H9 (cell line): ENCODE results near the gene KCNMB1. TPM values are rescaled to one million over a fixed set of nuclear protein-coding genes. Genes with fewer than 3 reads are reported as not detected.

ENCODE experiments used
- DNase-seq: peaks from one replicate; pipeline ENCODE4 v3.0.0-alpha.2; 2017
- H2AFZ ChIP-seq: one replicate; pipeline ENCODE4 v1.6.1; 2013; ENCODE audit warnings: mild to moderate bottlenecking, low read length, control low read depth, moderate library complexity
- H2AK5ac ChIP-seq: 2 replicates; pipeline ENCODE4 v1.6.1; 2013; ENCODE audit warnings: low read length, control low read depth, mixed read lengths; ENCODE audit not compliant: insufficient read length
- H2BK120ac ChIP-seq: one replicate; pipeline ENCODE4 v1.6.1; 2013; ENCODE audit warnings: low read depth, mild to moderate bottlenecking, low read length, control low read depth, inconsistent platforms; ENCODE audit not compliant: poor library complexity, severe bottlenecking
- H2BK12ac ChIP-seq: 2 replicates; pipeline ENCODE4 v1.6.1; 2013; ENCODE audit warnings: low read length, control low read depth, mixed read lengths, low read depth; ENCODE audit not compliant: insufficient read length
- H2BK15ac ChIP-seq: 2 replicates; pipeline ENCODE4 v1.6.1; 2013; ENCODE audit warnings: low read depth, low read length, control low read depth
- H2BK20ac ChIP-seq: one replicate; pipeline ENCODE4 v1.6.1; 2013; ENCODE audit warnings: low read depth, mild to moderate bottlenecking, low read length, control low read depth, inconsistent platforms; ENCODE audit not compliant: poor library complexity, severe bottlenecking
- H2BK5ac ChIP-seq: 2 replicates; pipeline ENCODE4 v1.6.1; 2013; ENCODE audit warnings: low read length, control low read depth, mixed read lengths; ENCODE audit not compliant: insufficient read length
- H3K14ac ChIP-seq: 2 replicates; pipeline ENCODE4 v1.6.1; 2013; ENCODE audit warnings: low read length, control low read depth; ENCODE audit not compliant: insufficient read depth
- H3K18ac ChIP-seq: 2 replicates; pipeline ENCODE4 v1.6.1; 2013; ENCODE audit warnings: low read depth, mild to moderate bottlenecking, mixed read lengths, low read length, control low read depth; ENCODE audit not compliant: insufficient read length
- H3K23ac ChIP-seq: 2 replicates; pipeline ENCODE4 v1.6.1; 2013; ENCODE audit warnings: low read length, control low read depth, mixed read lengths, low read depth; ENCODE audit not compliant: insufficient read length
- H3K23me2 ChIP-seq: 2 replicates; pipeline ENCODE4 v1.6.1; 2013; ENCODE audit warnings: low read depth, mild to moderate bottlenecking, mixed read lengths, low read length, control low read depth; ENCODE audit not compliant: insufficient read length, poor library complexity, severe bottlenecking
- H3K27ac ChIP-seq: 2 replicates; pipeline ENCODE4 v1.5.1; 2013; ENCODE audit warnings: low read length, control low read depth, mixed read lengths, low read depth; ENCODE audit not compliant: insufficient read length
- H3K27me3 ChIP-seq: 2 replicates; pipeline ENCODE4 v1.6.1; 2013; ENCODE audit warnings: low read length, control low read depth, inconsistent platforms; ENCODE audit not compliant: insufficient read depth
- H3K4ac ChIP-seq: 2 replicates; pipeline ENCODE4 v1.6.1; 2013; ENCODE audit warnings: low read depth, mild to moderate bottlenecking, control low read depth, inconsistent platforms, low read length, moderate library complexity
- H3K4me1 ChIP-seq: 2 replicates; pipeline ENCODE4 v1.6.1; 2013; ENCODE audit warnings: low read length, control low read depth, inconsistent platforms; ENCODE audit not compliant: insufficient read depth
- H3K4me2 ChIP-seq: 2 replicates; pipeline ENCODE4 v1.6.1; 2013; ENCODE audit warnings: low read length, control low read depth, mixed read lengths; ENCODE audit not compliant: insufficient read length, insufficient read depth
- H3K56ac ChIP-seq: 2 replicates; pipeline ENCODE4 v1.6.1; 2013; ENCODE audit warnings: low read depth, mild to moderate bottlenecking, mixed read lengths, low read length, control low read depth; ENCODE audit not compliant: insufficient read length
- H3K79me1 ChIP-seq: 2 replicates; pipeline ENCODE4 v1.6.1; 2013; ENCODE audit warnings: low read depth, mild to moderate bottlenecking, moderate library complexity, low read length, control low read depth, inconsistent platforms; ENCODE audit not compliant: insufficient read depth, poor library complexity, severe bottlenecking
- H3K79me2 ChIP-seq: 2 replicates; pipeline ENCODE4 v1.6.1; 2013; ENCODE audit warnings: low read length, control low read depth, inconsistent platforms; ENCODE audit not compliant: insufficient read depth
- H3K9ac ChIP-seq: 2 replicates; pipeline ENCODE4 v1.6.1; 2013; ENCODE audit warnings: low read length, control low read depth, mixed read lengths; ENCODE audit not compliant: insufficient read length; ENCODE audit errors: extremely low read depth
- H3K9me3 ChIP-seq: one replicate; pipeline ENCODE4 v1.6.1; 2013; ENCODE audit warnings: low read depth, low read length, inconsistent platforms; ENCODE audit not compliant: control insufficient read depth
- H3T11ph ChIP-seq: one replicate; pipeline ENCODE4 v1.6.1; 2013; ENCODE audit warnings: mild to moderate bottlenecking, low read length, control low read depth, inconsistent platforms
- H4K20me1 ChIP-seq: one replicate; pipeline ENCODE4 v1.6.1; 2013; ENCODE audit not compliant: control insufficient read depth, insufficient read length, insufficient read depth
- H4K5ac ChIP-seq: 2 replicates; pipeline ENCODE4 v1.6.1; 2013; ENCODE audit warnings: low read depth, mild to moderate bottlenecking, mixed read lengths, low read length, control low read depth; ENCODE audit not compliant: insufficient read length
- H4K8ac ChIP-seq: replicated peaks from 2 replicates; pipeline ENCODE4 v1.6.1; 2013; ENCODE audit warnings: low read length, control low read depth, mixed read lengths, low read depth; ENCODE audit not compliant: insufficient read length
- H4K91ac ChIP-seq: 2 replicates; pipeline ENCODE4 v1.6.1; 2013; ENCODE audit warnings: low read depth, mild to moderate bottlenecking, moderate library complexity, mixed read lengths, low read length, control low read depth; ENCODE audit not compliant: insufficient read length
- H3K27ac Mint-ChIP-seq, 3 experiments: 2 replicates in 2 of 3; 3 replicates in 1 of 3; pipeline ENCODE4 v1.8.0; 2020 to 2021; ENCODE audit warnings: mixed read lengths in 3 of 3, mild to moderate bottlenecking in 1 of 3, moderate library complexity in 1 of 3
- H3K27me3 Mint-ChIP-seq: 2 replicates; pipeline ENCODE4 v1.8.0; 2021; ENCODE audit warnings: low read depth, mild to moderate bottlenecking, moderate library complexity, mixed read lengths
- H3K36me3 Mint-ChIP-seq, 3 experiments: 2 replicates in 2 of 3; 3 replicates in 1 of 3; pipeline ENCODE4 v1.8.0; 2020 to 2021; ENCODE audit warnings: low read depth in 3 of 3, mixed read lengths in 3 of 3; ENCODE audit not compliant: insufficient read depth in 1 of 3
- H3K4me1 Mint-ChIP-seq, 2 experiments: 2 replicates each; pipeline ENCODE4 v1.8.0; 2020; ENCODE audit warnings: mixed read lengths in 2 of 2
- H3K4me3 Mint-ChIP-seq, 2 experiments: 2 replicates in 1 of 2; 3 replicates in 1 of 2; pipeline ENCODE4 v1.8.0; 2020 to 2021; ENCODE audit warnings: mild to moderate bottlenecking in 2 of 2, mixed read lengths in 2 of 2, moderate library complexity in 1 of 2
- H3K9me3 Mint-ChIP-seq, 2 experiments: 2 replicates in 1 of 2; 3 replicates in 1 of 2; pipeline ENCODE4 v1.8.0; 2020; ENCODE audit warnings: mild to moderate bottlenecking in 2 of 2, mixed read lengths in 2 of 2, moderate library complexity in 1 of 2
- CTCF ChIP-seq: fragments of 200-600 bp; sonication (generic); conservative IDR thresholded peaks from 3 replicates; pipeline ENCODE4 v1.8.0; 2021; ENCODE audit warnings: antibody characterized with exemption, mild to moderate bottlenecking
- WGBS: extraction: QIAGEN DNeasy Blood & Tissue Kit; methylation state at CpG from one replicate; pipeline ENCODE4 v1.1.7; 2013; ENCODE audit warnings: missing lambda C conversion rate, low lambda C conversion rate, mixed read lengths; ENCODE audit not compliant: insufficient read length; ENCODE audit errors: extremely low coverage; 5-methylcytosine and 5-hydroxymethylcytosine counted together
- total RNA-seq: library from RNA; stranded (reverse); gene quantifications from 2 replicates; pipeline ENCODE4 v1.2.1, GENCODE V29; 2021

Gene KCNMB1
- total RNA-seq, 1 experiment from 2014 or later = 0.28 TPM

- no peak overlapping the region for H4K8ac ChIP-seq
- no peak overlapping the region for H3K4me2 ChIP-seq
- Mint-ChIP-seq H3K36me3 (no peaks in the 10 kb centered on the region), H3K4me1 (peaks cover 32 to 41% of the 10 kb centered on the region in 2 experiments), H3K9me3 (no peaks in the 10 kb centered on the region), H3K27me3 (peaks cover 2% of the 10 kb centered on the region; the same call in 1 of the 2 replicates), H3K27ac (no peak overlapping the region), H3K4me3 (no peak overlapping the region)
- H3K79me2 ChIP-seq = no peaks in the 10 kb centered on the region
- no peak overlapping the region for H2AK5ac ChIP-seq
- no peak overlapping the region for H3K56ac ChIP-seq
- no peak overlapping the region for H2BK15ac ChIP-seq
- no peaks in the 10 kb centered on the region for H3K23me2 ChIP-seq
- no peaks in the 10 kb centered on the region for H3K79me1 ChIP-seq
- no CpG with 5 or more reads among the region's 8 CpGs for WGBS
- H2BK120ac ChIP-seq = no peak overlapping the region
- H2BK12ac ChIP-seq = no peak overlapping the region
- no peak for TF ChIP-seq CTCF
- H4K20me1 ChIP-seq = no peaks in the 10 kb centered on the region
- no peak overlapping the region for H3K9ac ChIP-seq
- H3K4me1 ChIP-seq = peaks cover under 1% of the 10 kb centered on the region; the same call in 1 of the 2 replicates
- H3K9me3 ChIP-seq = no peaks in the 10 kb centered on the region
- no peak overlapping the region for H3K27ac ChIP-seq
- no peak overlapping the region for H3K4ac ChIP-seq
- H2BK5ac ChIP-seq = no peak overlapping the region
- H3T11ph ChIP-seq = no peak overlapping the region
- H2AFZ ChIP-seq = no peak overlapping the region
- no peak overlapping the region for H3K18ac ChIP-seq
- H4K5ac ChIP-seq = no peak overlapping the region
- no peak overlapping the region for H4K91ac ChIP-seq
- H2BK20ac ChIP-seq = no peak overlapping the region
- no peaks in the 10 kb centered on the region for H3K27me3 ChIP-seq
- H3K23ac ChIP-seq = no peak overlapping the region
- no peak overlapping the region for H3K14ac ChIP-seq
- DNase-seq = no peak
These were observed 49.4 kb upstream of the KCNMB1 start for GRCh38 chr5:170438581-170438980.
